GM19372 (cell line): Measurements from ENCODE around the gene NEUROG2.
"Not testable (repeated sequence)": the region's sequence is repeated elsewhere in the genome, so short reads cannot be mapped to it uniquely, and the experiment has no call there.

Experiments used
- ATAC-seq: cut with Tn5 transposase; IDR thresholded peaks from one replicate; pipeline ENCODE4 v1.9.1; 2021; ENCODE audit warnings: mild to moderate bottlenecking, low read depth, moderate library complexity; ENCODE audit not compliant: unreplicated experiment

NEUROG2 gene

GRCh38 chr4:112516066-112516470, at the start of gene NEUROG2:
NEUROG2 (minus strand) TSS chr4:112516180; CDS start chr4:112515475, 705 bp downstream.
- no peak for ATAC-seq

- ATAC-seq, result no peak
Measured at GRCh38 chr4:112564706-112565270, 48.8 kb upstream of the NEUROG2 start.

DNA sequence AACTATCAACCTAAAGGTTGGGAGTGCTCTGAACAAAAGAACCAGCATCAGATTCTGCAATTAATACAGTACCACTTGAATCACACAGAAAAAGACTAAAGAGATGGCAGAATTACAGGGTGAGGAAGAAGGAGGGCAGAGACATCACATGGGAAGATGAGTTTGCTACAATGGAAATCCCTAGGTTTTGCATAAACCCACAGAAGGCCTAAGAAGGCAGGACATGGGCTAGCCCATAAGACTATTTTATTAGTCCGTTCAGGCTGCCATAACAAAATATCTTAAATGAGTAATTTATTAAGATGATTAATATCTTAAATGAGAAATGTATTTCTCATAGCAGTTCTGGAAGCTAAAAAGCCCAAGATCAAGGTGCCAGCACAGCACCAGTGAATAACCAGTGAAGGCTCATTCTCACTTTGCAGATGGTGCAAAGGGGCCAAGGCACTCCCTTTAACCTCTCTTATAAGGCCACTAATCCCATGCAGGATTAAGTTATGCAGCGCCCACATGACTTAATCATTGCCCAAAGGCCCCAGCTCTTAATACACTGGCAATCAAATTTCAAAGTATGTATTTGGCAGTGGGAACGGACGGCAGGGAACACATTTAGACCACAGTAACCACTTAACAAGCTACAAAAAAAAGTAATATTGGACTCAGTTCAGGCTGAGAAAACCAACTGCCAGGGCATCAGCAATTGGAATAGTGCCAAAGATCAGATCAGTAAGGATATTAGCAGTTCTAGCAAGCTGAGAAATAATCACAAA, 47.6 kb upstream of the NEUROG2 start:
- no peak for ATAC-seq

GRCh38 chr4:112562254-112562879, 46.4 kb upstream of the NEUROG2 start:
- no peak for ATAC-seq

DNA sequence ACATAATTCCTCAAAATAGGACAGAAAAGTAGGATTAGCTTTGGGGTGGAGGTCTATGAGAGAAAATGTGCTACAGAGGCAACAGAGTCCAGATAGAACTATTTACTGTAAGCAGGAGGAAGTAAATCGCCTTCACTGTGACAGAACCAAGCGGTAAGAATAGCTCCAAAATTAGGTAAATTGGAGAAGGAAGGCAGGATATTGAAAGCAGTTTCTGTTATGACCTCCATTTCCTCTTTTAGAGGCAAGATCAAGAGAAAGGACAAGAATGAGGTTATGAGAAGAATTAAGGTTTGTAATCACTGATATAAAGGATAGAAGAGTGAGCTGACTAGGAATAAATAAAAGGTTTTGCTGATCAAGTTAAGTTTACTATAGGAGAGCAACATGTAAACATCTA, 44.1 kb upstream of the NEUROG2 start:
- ATAC-seq, result no peak

GRCh38 chr4:112559053-112559452, 43.1 kb upstream of the NEUROG2 start:
- no peak for ATAC-seq

- ATAC-seq, result no peak
Measured at GRCh38 chr4:112557676-112558411, 41.9 kb upstream of the NEUROG2 start.

DNA sequence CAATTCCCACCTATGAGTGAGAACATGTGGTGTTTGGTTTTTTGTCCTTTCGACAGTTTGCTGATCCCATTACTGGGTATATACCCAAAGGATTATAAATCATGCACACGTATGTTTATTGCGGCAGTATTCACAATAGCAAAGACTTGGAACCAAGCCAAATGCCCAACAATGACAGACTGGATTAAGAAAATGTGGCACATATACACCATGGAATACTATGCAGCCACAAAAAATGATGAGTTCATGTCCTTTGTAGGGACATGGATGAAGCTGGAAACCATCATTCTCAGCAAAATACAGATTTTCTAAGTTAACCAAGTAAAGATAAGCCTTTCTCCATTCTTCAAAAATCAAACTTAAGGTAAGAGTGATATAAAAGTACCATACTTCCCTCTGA, 38.3 kb upstream of the NEUROG2 start:
- ATAC-seq, result not testable (repeated sequence)

DNA sequence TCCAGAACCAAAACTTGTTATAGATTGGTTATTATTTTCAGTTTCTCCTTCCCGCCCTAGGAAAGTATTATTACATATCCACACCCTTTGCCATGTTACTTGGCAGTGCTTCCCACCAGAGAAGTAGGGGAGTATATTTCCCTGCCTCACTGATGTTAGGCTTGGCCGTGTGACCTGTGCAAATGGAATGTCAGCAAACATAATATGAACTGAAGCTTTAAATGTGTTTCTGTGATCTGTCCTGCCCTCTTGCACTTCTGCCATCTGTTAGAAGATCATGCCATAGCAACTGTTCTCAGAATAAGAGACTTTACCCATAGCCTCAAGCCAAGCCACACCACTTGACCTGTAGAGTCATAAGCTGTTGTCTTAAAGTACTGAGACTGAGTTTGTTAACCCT, 36.7 kb upstream of the NEUROG2 start:
- no peak for ATAC-seq

GRCh38 chr4:112550728-112551127, 34.7 kb upstream of the NEUROG2 start:
- peak; percentile 53 for ATAC-seq

DNA sequence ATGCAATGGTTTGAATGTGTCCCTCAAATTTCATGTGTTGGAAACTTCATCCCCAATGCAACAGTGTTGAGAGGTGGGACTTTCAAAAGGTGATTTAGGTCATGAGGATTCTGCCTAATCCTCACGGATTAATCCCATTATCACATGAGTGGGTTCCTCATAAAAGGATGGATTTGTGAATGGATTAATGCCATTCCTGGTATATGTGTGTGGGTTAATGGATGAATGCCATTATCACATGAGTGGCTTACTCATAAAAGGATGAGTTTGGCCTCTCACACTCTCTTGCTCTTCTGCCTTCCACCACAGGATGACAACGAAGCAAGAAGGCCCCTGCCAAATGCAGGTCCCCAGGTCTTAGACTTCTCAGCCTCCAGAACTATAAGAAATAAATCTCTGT, 30.5 kb upstream of the NEUROG2 start:
- ATAC-seq, result no peak

GRCh38 chr4:112545346-112545745, 29.4 kb upstream of the NEUROG2 start:
- ATAC-seq, result no peak

DNA sequence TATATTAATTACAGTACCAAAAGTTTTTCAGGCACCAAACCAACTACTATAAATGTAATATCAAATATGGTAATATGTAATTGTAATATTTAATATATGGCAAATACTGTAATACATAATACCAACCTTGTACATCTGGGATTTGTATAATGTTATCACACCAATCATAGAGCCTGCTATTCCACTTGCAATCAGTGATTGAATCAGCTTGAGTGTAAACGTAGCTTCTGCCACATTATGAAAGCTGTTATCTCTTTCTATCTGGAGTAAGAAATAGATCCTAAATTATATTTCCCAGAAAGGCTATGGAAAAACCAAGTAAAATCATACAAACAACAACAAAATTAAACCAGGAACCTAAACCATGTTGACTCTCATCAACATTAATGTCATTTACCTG, 24.7 kb upstream of the NEUROG2 start:
- no peak for ATAC-seq

DNA sequence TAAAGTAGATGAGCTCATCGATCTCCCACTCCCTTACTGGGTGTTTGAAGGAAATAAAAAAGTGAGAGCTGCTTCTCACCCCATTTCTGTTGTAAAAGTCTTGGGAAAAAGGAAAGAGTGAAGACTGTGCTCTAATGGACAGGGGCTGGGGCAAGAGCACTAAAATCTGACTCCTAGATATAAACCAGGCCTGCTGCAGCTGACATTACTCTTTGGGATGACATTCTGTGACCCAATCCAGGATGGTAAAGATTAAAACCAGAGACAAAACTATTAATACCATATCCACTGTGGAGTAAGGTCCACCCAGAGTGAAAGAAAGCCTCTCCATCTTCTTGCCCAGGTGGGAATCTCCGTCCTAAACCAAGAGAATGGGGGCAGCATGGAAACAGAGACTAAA, 20.1 kb upstream of the NEUROG2 start:
- ATAC-seq, result no peak

DNA sequence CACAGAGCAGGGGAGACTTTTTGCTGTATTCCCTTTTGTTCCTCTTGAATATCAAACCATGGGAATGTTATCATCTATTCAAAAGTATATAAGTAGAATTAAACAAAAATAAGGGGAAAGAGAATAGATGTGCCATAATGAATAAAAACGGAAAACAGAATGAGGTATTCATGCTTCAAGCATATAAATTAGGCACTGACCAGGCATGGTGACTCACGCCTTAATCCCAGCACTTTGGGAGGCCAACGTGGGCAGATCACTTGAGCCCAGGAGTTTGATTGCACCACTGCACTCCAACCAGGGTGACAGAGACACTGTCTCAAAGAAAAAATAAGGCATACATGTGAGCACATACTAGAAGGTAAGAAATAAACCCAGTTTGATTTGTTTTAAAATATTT, 16.3 kb upstream of the NEUROG2 start:
- no peak for ATAC-seq

DNA sequence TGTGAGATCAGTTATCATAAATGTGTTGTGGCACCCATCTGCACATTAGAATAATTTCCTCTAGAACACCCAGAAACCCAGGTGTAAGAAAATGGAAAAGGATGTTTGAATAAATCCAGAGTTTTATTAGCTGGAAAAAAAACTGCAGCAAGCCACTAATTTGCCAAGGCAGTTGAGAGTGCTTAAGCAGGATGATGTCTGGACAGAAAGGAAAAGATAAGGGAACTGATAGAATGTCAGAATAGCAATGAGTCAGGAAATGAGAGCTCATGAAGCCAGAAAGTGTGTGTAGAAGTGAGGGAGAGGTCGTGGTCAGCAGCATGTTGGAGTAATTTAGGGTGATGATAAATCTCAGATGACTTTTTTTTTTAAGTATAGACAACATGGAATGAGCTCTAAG, 15.2 kb upstream of the NEUROG2 start:
- ATAC-seq, result no peak

GRCh38 chr4:112526061-112526460, 10.1 kb upstream of the NEUROG2 start:
- no peak for ATAC-seq

- peak; percentile 79 for ATAC-seq
Measured at GRCh38 chr4:112523764-112524505, 8.0 kb upstream of the NEUROG2 start.

GRCh38 chr4:112523008-112523721, 7.2 kb upstream of the NEUROG2 start:
- peak; percentile 40 for ATAC-seq

DNA sequence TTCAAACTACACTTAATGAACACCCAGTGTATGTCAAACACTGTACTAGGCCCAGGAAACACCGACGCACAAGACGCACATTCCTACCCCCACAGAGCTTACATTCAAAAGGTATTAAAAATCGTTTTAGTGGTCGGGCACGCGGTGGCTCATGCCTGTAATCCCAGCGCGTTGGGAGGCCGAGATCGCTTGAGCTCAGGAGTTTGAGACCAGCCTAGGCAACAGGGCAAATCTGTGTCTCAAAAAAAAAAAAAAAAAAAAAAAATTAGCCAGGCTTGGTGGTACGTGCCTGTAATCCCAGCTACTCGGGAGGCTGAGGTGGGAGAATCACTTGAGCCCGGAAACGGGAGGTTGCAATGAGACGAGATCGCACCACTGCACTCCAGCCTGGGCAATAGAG, 6.5 kb upstream of the NEUROG2 start:
- ATAC-seq, result not testable (repeated sequence)
